ENCODE measurements around the gene PROSER3.

DNA sequence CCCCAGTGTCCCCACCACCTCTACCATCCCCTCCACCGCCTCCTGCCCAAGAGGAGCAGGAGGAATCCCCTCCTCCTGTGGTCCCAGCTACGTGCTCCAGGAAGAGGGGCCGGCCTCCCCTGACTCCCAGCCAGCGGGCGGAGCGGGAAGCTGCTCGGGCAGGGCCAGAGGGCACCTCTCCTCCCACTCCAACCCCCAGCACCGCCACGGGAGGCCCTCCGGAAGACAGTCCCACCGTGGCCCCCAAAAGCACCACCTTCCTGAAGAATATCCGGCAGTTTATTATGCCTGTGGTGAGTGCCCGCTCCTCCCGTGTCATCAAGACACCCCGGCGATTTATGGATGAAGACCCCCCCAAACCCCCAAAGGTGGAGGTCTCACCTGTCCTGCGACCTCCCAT lies 37.3 kb upstream of the PROSER3 start:
- TF ChIP-seq, protein P1, sequence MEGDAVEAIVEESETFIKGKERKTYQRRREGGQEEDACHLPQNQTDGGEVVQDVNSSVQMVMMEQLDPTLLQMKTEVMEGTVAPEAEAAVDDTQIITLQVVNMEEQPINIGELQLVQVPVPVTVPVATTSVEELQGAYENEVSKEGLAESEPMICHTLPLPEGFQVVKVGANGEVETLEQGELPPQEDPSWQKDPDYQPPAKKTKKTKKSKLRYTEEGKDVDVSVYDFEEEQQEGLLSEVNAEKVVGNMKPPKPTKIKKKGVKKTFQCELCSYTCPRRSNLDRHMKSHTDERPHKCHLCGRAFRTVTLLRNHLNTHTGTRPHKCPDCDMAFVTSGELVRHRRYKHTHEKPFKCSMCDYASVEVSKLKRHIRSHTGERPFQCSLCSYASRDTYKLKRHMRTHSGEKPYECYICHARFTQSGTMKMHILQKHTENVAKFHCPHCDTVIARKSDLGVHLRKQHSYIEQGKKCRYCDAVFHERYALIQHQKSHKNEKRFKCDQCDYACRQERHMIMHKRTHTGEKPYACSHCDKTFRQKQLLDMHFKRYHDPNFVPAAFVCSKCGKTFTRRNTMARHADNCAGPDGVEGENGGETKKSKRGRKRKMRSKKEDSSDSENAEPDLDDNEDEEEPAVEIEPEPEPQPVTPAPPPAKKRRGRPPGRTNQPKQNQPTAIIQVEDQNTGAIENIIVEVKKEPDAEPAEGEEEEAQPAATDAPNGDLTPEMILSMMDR (IDR thresholded peaks at IDR 0.05; ENCODE audit: low read depth, low read length, poor library complexity, severe bottlenecking): no peak
- no peak for TF ChIP-seq EZH2phosphoT487 (IDR thresholded peaks at IDR 0.05; ENCODE audit: borderline replicate concordance, low read length)
